HEK293 (cell line): ENCODE measurements around the gene ZNF764.

Experiments used
- BCL11A ChIP-seq: fragments of 450-650 bp; formaldehyde crosslinking; IDR thresholded peaks from 2 replicates; pipeline ENCODE4 v1.5.1; 2016; ENCODE audit warnings: low read depth, missing biosample characterization, missing genetic modification characterization
- BCL6B ChIP-seq: fragments of 450-650 bp; formaldehyde crosslinking; IDR thresholded peaks from 2 replicates; pipeline ENCODE4 v1.5.1; 2017; ENCODE audit warnings: missing biosample characterization, missing genetic modification characterization
- INSM2 ChIP-seq: fragments of 450-650 bp; formaldehyde crosslinking; IDR thresholded peaks from 2 replicates; pipeline ENCODE4 v1.5.1; 2016; ENCODE audit warnings: missing biosample characterization, missing genetic modification characterization
- KLF16 ChIP-seq: fragments of 450-650 bp; formaldehyde crosslinking; IDR thresholded peaks from 2 replicates; pipeline ENCODE4 v1.5.1; 2017; ENCODE audit warnings: missing biosample characterization, missing genetic modification characterization
- KLF17 ChIP-seq: fragments of 450-650 bp; formaldehyde crosslinking; IDR thresholded peaks from 2 replicates; pipeline ENCODE4 v1.5.1; 2016; ENCODE audit warnings: missing biosample characterization, missing genetic modification characterization
- PATZ1 ChIP-seq: fragments of 450-650 bp; formaldehyde crosslinking; IDR thresholded peaks from 2 replicates; pipeline ENCODE4 v1.5.1; 2016; ENCODE audit warnings: missing biosample characterization, missing genetic modification characterization
- PRDM6 ChIP-seq: fragments of 450-650 bp; formaldehyde crosslinking; IDR thresholded peaks from 2 replicates; pipeline ENCODE4 v1.5.1; 2017; ENCODE audit warnings: missing biosample characterization, missing genetic modification characterization
- REST ChIP-seq: fragments of 450-650 bp; formaldehyde crosslinking; IDR thresholded peaks from 2 replicates; pipeline ENCODE4 v1.5.1; 2016; ENCODE audit warnings: missing biosample characterization, missing genetic modification characterization
- ZIC2 ChIP-seq: fragments of 450-650 bp; formaldehyde crosslinking; IDR thresholded peaks from 2 replicates; pipeline ENCODE4 v1.5.1; 2016; ENCODE audit warnings: missing biosample characterization, missing genetic modification characterization
- ZNF24 ChIP-seq: fragments of 450-650 bp; formaldehyde crosslinking; IDR thresholded peaks from 2 replicates; pipeline ENCODE4 v1.5.1; 2016; ENCODE audit warnings: missing biosample characterization, missing genetic modification characterization
- ZNF266 ChIP-seq: fragments of 450-650 bp; formaldehyde crosslinking; IDR thresholded peaks from 2 replicates; pipeline ENCODE4 v1.5.1; 2016; ENCODE audit warnings: missing biosample characterization, missing genetic modification characterization, low read depth
- ZNF354C ChIP-seq: fragments of 450-650 bp; formaldehyde crosslinking; IDR thresholded peaks from 2 replicates; pipeline ENCODE4 v1.5.1; 2016; ENCODE audit warnings: missing biosample characterization, missing genetic modification characterization, low read depth, borderline replicate concordance
- ZNF362 ChIP-seq: fragments of 450-650 bp; formaldehyde crosslinking; IDR thresholded peaks from 2 replicates; pipeline ENCODE4 v1.5.1; 2016; ENCODE audit warnings: missing biosample characterization, missing genetic modification characterization
- ZNF416 ChIP-seq: fragments of 450-650 bp; formaldehyde crosslinking; IDR thresholded peaks from 2 replicates; pipeline ENCODE4 v1.5.1; 2016; ENCODE audit warnings: missing biosample characterization, missing genetic modification characterization
- ZNF488 ChIP-seq: fragments of 450-650 bp; formaldehyde crosslinking; IDR thresholded peaks from 2 replicates; pipeline ENCODE4 v1.5.1; 2016; ENCODE audit warnings: missing biosample characterization, missing genetic modification characterization
- ZNF529 ChIP-seq: fragments of 450-650 bp; formaldehyde crosslinking; IDR thresholded peaks from 2 replicates; pipeline ENCODE4 v1.5.1; 2017; ENCODE audit warnings: missing genetic modification characterization, missing biosample characterization; ENCODE audit not compliant: insufficient replicate concordance
- ZNF600 ChIP-seq: fragments of 450-650 bp; formaldehyde crosslinking; IDR thresholded peaks from 2 replicates; pipeline ENCODE4 v1.5.1; 2016; ENCODE audit warnings: missing biosample characterization, missing genetic modification characterization
- ZNF610 ChIP-seq: fragments of 450-650 bp; formaldehyde crosslinking; IDR thresholded peaks from 2 replicates; pipeline ENCODE4 v1.5.1; 2016; ENCODE audit warnings: missing biosample characterization, missing genetic modification characterization, borderline replicate concordance
- ZNF624 ChIP-seq: fragments of 450-650 bp; formaldehyde crosslinking; IDR thresholded peaks from 2 replicates; pipeline ENCODE4 v1.5.1; 2017; ENCODE audit warnings: missing biosample characterization, missing genetic modification characterization
- ZSCAN16 ChIP-seq: fragments of 450-650 bp; formaldehyde crosslinking; IDR thresholded peaks from 2 replicates; pipeline ENCODE4 v1.5.1; 2016; ENCODE audit warnings: missing biosample characterization, missing genetic modification characterization

ZNF764 gene

GRCh38 chr16:30526823-30527634 lies 31.1 kb downstream of the ZNF764 start (continued):
- no peak for TF ChIP-seq ZSCAN16 (tag by site-specific recombination)
- TF ChIP-seq BCL11A (tag by site-specific recombination), result peak; percentile 97
- no peak for TF ChIP-seq ZNF362
- TF ChIP-seq ZIC2 (tag by site-specific recombination), result peak; percentile 83
- peak; percentile 77 for TF ChIP-seq REST (tag by site-specific recombination)
- peak; percentile 74 for TF ChIP-seq ZNF600 (tag by site-specific recombination)
- TF ChIP-seq ZNF488 (tag by site-specific recombination), result 0 out of 2 replicates have a peak, but pooled peaks have one; percentile 10
- peak; percentile 96 for TF ChIP-seq KLF16
- TF ChIP-seq KLF17, result peak; percentile 93
- TF ChIP-seq INSM2 (tag by site-specific recombination), result peak; percentile 78; the same call in 1 of the 2 replicates
- TF ChIP-seq PATZ1 (tag by site-specific recombination), result peak; percentile 100
- TF ChIP-seq ZNF610 (tag by site-specific recombination), result peak; percentile 95
- no peak for TF ChIP-seq ZNF624 (tag by site-specific recombination)
- TF ChIP-seq PRDM6 (tag by site-specific recombination), result no peak
- TF ChIP-seq ZNF24 (tag by site-specific recombination), result peak; percentile 91
- TF ChIP-seq ZNF529, result no peak
- TF ChIP-seq ZNF266 (tag by site-specific recombination), result no peak; the same call in 1 of the 2 replicates
- TF ChIP-seq BCL6B, result no peak
- no peak for TF ChIP-seq ZNF354C (tag by site-specific recombination)
- no peak; the same call in 1 of the 2 replicates for TF ChIP-seq ZNF416 (tag by site-specific recombination)
